ENCODE results near the gene IGSF9.

The IGSF9 gene

GRCh38 chr1:159891275-159892157 lies 53.9 kb downstream of the IGSF9 start:
- DNase-seq = peak; percentile 92

GRCh38 chr1:159890390-159890789 lies 55.0 kb downstream of the IGSF9 start:
- no peak for DNase-seq

DNA sequence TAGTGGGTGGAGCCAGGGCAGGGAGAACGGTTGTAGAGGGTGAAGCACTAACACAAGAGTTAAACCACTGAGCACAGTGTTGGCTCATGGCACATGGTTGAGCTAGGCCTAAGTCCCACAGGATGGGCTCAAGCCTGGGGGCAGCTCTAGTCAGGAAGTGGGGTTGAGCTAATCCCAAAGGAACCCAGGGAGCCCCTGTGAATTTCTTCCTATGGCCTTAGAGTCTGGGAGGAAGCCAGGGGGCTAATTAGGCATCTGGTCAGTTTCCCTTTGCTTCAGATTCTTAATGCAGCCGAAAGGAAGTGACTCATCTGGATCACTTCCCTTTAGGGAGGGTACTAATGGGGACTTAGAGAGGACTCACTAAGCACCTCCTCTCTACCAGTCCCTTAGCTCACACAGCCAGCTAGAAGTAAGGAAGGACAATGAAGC lies 55.6 kb downstream of the IGSF9 start:
- peak; percentile 87 for DNase-seq

DNA sequence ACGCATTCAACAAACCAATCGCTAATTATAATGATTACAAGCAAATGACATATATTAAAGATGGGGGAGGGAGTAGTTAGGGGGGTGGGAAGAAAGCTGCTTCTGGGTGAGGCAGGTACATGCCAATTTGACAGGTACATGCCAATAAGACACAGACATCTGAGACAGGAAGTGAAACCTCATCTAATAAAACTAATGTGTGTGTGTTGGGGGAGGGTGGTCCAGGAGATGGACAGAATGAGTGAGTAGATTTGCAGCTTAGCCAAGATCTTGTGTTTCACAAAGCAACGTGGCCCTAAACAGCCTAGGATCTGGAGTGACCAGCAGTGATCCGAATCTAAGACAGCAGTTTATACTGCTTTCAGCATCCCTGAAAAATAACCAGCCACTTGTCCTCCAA lies 56.2 kb downstream of the IGSF9 start:
- peak; percentile 83 for DNase-seq

- no peak for DNase-seq
Measured at GRCh38 chr1:159884296-159884695, 61.1 kb downstream of the IGSF9 start.

DNA sequence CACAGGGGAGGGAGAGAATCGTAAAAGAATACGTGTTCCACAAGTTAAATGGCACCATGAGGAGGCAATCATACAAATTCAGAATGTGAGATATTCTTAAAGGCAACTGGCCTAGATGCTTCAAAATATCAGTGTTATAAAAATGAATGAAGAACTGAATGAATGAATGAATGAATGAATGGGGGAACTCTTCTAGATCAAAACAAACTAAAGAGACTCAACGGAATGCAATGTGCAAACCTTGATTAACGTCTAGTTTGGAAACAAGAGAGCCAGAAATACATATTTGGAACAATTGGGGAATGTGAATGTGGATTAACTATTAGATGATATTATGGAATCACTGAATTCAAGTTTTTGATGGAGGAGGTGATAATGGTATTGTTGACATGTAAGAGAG lies 62.3 kb downstream of the IGSF9 start:
- no peak for DNase-seq

DNA sequence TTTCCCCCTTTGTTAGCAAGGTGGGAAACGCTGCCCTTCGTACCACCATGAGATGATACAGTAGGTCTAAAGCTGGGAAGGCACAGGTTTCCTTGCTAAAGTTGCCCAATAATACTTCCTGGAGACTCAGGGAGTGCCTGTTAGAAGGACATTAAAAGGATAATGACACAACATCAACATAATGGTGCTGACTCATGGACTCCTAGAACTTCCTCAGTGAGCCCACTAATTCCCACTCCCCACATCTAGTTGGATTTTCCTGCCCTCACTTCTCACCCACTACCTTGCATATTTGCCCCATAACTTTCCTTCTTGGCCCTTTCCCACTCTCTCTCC lies 62.9 kb downstream of the IGSF9 start:
- DNase-seq = no peak

DNA sequence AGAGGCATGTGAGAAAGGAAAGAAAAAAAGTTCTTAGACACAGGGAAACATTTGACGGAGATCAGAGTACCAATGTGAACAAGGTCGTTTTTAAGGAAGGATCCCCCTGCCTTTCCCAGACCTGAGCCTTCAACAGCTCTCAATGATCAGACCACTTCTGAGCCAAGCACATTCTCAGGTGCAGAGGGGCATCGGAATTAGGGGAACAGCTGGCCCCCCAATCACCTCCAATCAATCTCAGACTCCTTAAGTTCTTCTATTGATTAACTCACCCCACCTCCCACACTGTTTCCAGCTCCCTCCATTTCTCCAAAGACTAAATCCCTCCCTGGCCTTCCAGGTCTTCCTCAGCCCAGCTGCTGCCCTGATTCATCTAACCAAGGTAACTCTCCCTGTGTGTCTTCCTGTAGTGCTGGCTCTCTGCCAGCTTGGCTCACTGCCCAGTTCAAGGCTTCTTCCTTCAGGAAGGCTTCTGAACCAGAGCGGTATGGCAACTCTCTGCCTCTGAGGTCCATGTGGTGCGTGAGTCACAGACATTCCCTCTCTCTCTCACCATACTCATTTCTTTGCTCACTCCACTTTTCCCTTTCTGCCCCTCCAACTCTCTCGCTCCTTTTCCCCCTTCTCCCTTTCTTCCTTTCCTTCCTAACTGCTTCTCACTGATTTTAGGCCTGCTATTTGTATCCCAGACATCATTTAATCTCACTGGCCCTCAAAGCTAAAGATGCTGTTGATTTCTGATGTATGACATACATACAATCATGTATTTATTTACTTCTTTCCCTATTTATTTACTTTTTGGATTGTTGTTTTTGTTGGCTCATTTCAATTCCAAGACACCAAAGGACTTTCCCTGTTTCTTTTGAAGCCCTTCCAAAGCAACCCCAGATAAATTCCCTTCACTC lies 63.5 kb downstream of the IGSF9 start:
- peak; percentile 97 for DNase-seq

DNA sequence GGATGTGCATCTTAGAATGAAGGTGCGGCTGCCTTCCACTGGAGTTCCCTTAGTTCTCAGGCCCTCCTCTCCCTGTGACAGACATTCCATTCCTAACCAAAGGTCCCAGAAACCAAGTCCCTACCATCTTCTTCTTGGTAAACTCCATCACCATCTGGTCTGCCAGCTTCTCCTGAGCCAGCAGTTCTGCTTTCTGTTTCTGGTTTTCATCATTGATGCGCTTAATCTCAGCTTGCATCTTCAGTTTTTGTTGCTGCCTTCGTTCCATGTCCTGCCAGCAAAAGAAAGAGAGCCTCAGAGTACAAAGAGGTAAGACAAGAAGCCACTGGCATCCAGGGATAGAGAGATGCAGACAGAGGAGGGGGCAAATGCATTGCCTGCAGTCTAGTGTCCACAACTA lies 65.0 kb downstream of the IGSF9 start:
- DNase-seq = peak; percentile 81

DNA sequence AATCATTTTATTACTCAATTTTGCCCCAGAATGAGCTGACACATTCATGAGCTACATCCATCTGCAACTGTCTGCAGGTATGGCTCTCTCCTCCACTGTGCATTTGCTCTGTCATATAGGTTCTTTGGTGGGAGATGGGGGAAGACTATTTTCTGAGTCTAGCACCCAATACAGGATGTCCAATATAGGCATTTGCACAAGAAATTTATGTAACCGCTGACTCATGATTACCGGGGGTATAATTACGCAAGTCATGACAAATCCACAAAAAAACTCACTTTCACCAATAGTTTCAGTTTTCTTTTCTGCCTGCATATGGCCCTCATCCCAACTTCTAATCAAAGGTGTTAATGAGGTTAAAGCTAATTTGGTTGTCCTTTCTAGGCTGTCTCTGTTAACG lies 65.4 kb downstream of the IGSF9 start:
- DNase-seq = peak; percentile 80

- no peak for DNase-seq
Measured at GRCh38 chr1:159879136-159879535, 66.3 kb downstream of the IGSF9 start.

GRCh38 chr1:159877695-159878444 lies 67.5 kb downstream of the IGSF9 start:
- peak; percentile 95 for DNase-seq

All from RPMI8226 (cell line).